ENCODE results near the gene SMYD3. TPM values are rescaled to one million over a fixed set of nuclear protein-coding genes. Genes with fewer than 3 reads are reported as not detected.

SMYD3 gene
- total RNA-seq, 1 donor from 2014 or later: 27.9 TPM

- DNase-seq (ENCODE audit: extremely low read depth, low read depth, low spot score): no peak
Observed at GRCh38 chr1:246221485-246222255, 285.4 kb downstream of the SMYD3 start.

GRCh38 chr1:246220495-246221065 lies 286.5 kb downstream of the SMYD3 start:
- no peak for DNase-seq (ENCODE audit: extremely low read depth, low read depth, low spot score)

- DNase-seq (ENCODE audit: extremely low read depth, low read depth, low spot score): no peak
Observed at GRCh38 chr1:246219508-246220030, 287.5 kb downstream of the SMYD3 start.

GRCh38 chr1:246218686-246219085 lies 288.4 kb downstream of the SMYD3 start:
- no peak for DNase-seq (ENCODE audit: extremely low read depth, low read depth, low spot score)

DNA sequence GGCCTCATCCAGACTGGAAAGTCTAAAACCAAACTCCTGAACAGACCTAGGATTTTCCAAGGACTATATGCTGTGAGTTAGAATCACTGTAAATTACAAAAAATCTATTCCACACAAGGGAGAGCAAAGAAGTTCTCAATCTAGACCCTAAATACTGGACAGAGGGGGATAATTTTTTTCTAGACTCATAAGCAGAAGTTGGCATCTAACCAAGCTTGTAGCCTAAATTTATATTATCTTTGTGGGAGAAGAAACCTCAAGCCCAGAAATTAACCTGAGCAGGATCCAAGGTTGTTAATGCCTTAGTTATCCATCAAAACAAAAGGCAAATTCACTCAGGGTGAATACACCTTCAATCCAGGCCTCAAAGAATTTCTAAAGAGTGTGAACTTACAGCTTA lies 290.2 kb downstream of the SMYD3 start:
- no peak for DNase-seq (ENCODE audit: extremely low read depth, low read depth, low spot score)

DNA sequence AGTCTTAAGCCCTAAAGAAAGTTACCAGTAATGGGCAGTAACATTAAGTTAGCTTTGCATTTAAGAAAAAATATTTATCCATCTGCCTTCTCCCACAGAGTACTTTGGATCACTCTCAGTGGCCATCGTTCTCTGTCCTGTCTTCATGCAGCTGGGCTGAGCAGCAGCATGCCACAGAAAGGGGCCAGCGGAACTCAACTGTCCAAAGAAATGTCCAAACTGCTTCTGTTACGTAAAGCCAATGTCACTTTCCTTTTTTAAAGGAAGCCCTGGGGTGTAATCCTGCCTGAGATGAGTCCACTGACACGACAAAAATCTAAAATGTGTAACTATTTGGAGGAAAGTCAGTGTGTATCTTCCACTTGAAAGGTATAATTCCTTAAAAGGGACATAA lies 291.6 kb downstream of the SMYD3 start:
- no peak for DNase-seq (ENCODE audit: extremely low read depth, low read depth, low spot score)

- peak; percentile 69 for DNase-seq (ENCODE audit: extremely low read depth, low read depth, low spot score)
Observed at GRCh38 chr1:246214708-246215509, 292.2 kb downstream of the SMYD3 start.

GRCh38 chr1:246213947-246214346 lies 293.1 kb downstream of the SMYD3 start:
- no peak for DNase-seq (ENCODE audit: extremely low read depth, low read depth, low spot score)

GRCh38 chr1:246213502-246213901 lies 293.6 kb downstream of the SMYD3 start:
- DNase-seq (ENCODE audit: extremely low read depth, low read depth, low spot score): no peak

DNA sequence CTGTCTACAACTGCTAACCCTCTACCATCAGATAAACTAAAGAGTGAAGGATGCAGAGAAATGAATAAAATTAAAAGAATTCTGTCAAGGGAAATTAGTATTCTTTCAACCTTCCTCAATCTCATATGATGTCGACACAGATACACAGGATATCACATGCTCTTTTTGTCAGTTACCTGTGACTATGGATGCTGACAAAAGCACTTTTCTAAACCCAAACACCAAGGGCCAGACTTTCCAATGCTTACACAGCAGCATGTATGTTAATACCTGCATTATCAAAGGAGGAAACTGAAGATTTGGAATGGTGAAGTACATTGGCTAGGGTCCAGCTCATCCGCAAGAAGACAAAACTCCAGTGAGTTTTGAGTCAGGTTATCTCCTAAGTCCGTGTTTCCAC lies 294.0 kb downstream of the SMYD3 start:
- DNase-seq (ENCODE audit: extremely low read depth, low read depth, low spot score): no peak

DNA sequence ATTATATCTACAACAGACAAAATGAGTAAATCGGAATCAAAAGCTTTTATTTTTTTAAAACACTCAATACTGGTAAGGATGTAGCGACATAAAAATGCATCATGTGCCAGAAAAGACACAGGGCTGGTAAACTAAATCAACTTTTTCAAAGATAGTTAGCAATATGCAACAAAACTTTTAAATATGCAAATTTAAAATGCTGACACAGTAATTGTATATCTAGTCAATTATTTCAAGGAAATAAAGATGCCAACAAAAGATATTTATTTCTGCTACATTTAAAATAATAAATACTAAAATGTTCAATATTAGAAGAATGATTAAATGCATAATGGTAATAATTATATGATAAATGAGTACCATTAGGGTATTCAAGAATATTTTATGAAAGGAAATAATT lies 295.1 kb downstream of the SMYD3 start:
- DNase-seq (ENCODE audit: extremely low read depth, low read depth, low spot score): no peak

- no peak for DNase-seq (ENCODE audit: extremely low read depth, low read depth, low spot score)
Observed at GRCh38 chr1:246210756-246211155, 296.3 kb downstream of the SMYD3 start.

DNA sequence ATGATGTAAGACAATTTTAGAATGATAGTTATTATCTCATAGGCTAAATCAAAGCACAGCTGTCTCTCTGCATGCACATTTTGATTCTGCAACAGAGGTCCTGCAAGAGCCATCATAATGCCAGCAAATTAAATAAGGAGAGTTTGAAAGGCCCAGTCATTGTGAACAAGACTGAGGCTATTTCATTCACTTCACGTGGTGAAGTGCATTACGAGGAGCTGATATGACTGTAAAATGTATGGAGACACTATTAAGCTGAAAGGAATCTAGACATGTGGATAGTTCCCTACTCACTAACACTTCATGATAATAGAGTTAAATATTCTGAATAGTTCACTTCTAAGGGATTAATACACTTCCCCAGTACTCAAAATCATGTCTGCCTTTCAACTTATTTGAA lies 299.0 kb downstream of the SMYD3 start:
- DNase-seq (ENCODE audit: extremely low read depth, low read depth, low spot score): no peak

GRCh38 chr1:246203180-246203579 lies 303.9 kb downstream of the SMYD3 start:
- DNase-seq (ENCODE audit: extremely low read depth, low read depth, low spot score): no peak

- no peak for DNase-seq (ENCODE audit: extremely low read depth, low read depth, low spot score)
Observed at GRCh38 chr1:246200738-246201137, 306.3 kb downstream of the SMYD3 start.

DNA sequence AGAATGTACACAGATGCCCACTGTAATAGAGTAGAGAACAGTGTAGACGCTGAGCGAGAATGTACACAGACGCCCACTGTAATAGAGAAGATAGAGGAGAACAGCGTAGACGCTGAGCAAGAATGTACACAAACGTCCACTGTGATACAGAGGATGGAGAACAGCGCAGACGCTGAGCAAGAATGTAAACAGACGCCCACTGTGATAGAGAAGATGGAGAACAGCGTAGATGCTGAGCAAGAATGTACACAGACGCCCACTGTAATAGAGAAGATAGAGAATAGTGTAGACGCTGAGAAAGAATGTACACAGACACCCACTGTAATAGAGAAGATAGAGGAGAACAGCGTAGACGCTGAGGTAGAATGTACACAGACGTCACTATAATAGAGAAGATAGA lies 306.9 kb downstream of the SMYD3 start:
- DNase-seq (ENCODE audit: extremely low read depth, low read depth, low spot score): no peak

- no peak for DNase-seq (ENCODE audit: extremely low read depth, low read depth, low spot score)
Observed at GRCh38 chr1:246199086-246199645, 307.9 kb downstream of the SMYD3 start.

DNA sequence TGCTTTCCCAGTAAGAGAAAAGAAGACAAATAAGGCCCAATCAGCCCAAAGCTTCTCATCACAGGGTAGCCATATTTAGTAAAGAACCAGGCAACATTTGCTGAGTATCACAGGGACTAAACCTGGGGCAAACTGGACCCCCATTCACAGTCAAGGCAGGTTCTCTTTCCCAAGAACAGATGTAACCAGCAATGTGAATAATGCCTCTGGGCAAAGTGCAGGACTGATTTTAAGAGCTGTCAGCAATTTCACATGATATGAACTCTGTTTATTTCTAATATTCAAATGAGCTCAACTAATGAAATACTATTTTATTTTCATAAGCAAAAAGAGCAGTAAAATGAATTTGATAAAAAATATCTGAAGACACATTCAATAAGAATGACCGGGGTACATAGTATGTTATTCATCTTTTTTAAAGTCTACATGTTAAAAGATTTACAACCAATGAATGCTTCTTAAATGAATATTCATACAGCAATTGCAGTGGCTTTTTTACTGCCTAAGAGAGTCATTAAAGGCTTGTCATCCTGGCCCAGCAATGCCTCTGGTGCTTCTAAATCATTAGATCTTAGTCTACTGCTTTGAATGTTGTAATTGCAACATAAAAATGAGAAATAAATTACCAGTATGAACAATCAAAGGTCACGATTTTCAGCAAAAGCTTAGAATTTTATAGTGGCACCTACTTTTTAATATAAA lies 308.8 kb downstream of the SMYD3 start:
- DNase-seq (ENCODE audit: extremely low read depth, low read depth, low spot score): no peak

GRCh38 chr1:246197076-246197475 lies 310.0 kb downstream of the SMYD3 start:
- no peak for DNase-seq (ENCODE audit: extremely low read depth, low read depth, low spot score)

DNA sequence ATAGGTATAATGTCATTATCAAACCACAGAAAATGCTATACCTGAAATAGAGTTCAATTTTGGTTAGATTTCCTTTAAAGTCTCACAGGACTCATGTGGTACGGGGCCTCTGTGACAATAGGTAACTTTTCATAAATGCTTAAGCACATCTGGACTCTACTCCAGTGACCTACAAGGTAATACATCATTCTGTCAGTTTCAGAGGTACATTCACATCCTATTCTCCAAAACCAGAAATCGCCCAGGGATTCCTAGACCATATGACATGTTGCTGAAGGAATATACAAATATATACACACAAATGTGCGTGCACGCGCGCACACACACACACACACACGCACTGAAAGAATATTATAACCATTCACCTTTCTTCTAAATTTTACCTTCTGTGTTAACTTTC lies 311.8 kb downstream of the SMYD3 start:
- no peak for DNase-seq (ENCODE audit: extremely low read depth, low read depth, low spot score)

DNA sequence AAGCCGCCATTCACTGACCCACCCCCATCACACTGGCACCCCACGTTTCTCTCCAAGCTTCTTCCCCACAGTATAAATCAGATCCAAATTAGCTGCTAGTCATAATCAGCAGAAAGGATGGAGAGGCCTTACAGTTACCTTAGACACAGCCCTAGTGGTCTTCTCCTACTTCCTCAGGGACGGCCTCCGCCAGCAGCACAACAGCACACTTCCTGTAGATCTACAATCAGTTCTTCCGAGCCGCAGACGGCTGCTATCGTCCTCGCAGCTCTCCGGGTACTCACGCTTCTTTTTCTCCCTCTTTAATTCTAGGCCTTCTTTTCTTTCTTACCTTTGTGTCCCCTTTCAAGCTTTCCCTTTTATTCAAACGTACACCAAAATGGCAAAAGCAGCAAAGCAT lies 313.5 kb downstream of the SMYD3 start:
- DNase-seq (ENCODE audit: extremely low read depth, low read depth, low spot score): no peak
